Measurements from ENCODE around the gene EIF3K.
A peak's percentile ranks its signal among the peaks of the same experiment; 100 is the strongest.

EIF3K gene

GRCh38 chr19:38673030-38673429 lies 54.0 kb downstream of the EIF3K start:
- Histone ChIP-seq H3K4me3 (ENCODE audit: low read length) (no peak overlapping the region), H4K5ac (ENCODE audit: low read length) (no peak overlapping the region), H3K79me1 (ENCODE audit: low read length) (peaks cover 37% of the 10 kb centered on the region), H3K79me2 (ENCODE audit: control insufficient read depth, insufficient read depth, low read length) (peaks cover 88% of the 10 kb centered on the region), H3K23ac (ENCODE audit: low read length) (no peak overlapping the region), H3K56ac (ENCODE audit: low read length) (no peak overlapping the region), H3K18ac (ENCODE audit: low read length) (no peak overlapping the region), H3K9ac (ENCODE audit: low read length) (no peak overlapping the region), H2AK5ac (ENCODE audit: low read length) (no peak overlapping the region), H3K36me3 (ENCODE audit: control insufficient read depth, insufficient read depth, low read length) (no peaks in the 10 kb centered on the region), H3K4ac (ENCODE audit: low read depth, low read length) (no peak overlapping the region), H3K4me1 (ENCODE audit: control insufficient read depth, low read depth, low read length) (peaks cover 21% of the 10 kb centered on the region), H2BK120ac (ENCODE audit: low read depth, low read length) (no peak overlapping the region), H4K8ac (ENCODE audit: low read depth, low read length) (no peak overlapping the region), H3K27ac (ENCODE audit: low read depth, low read length) (no peak overlapping the region), H3K27me3 (ENCODE audit: insufficient read depth, low read length, poor library complexity) (no peaks in the 10 kb centered on the region), H3K4me2 (ENCODE audit: low read length) (no peak overlapping the region), H2BK5ac (ENCODE audit: low read length) (no peak overlapping the region), H2BK15ac (replicated peaks; ENCODE audit: low read depth) (no peak overlapping the region)
- no CpG with 5 or more reads among the region's 4 CpGs for WGBS (ENCODE audit: extremely low coverage, insufficient coverage, low lambda C conversion rate)
- no peak for DNase-seq

- Histone ChIP-seq H2BK5ac (ENCODE audit: low read length) (no peak overlapping the region), H3K36me3 (ENCODE audit: control insufficient read depth, insufficient read depth, low read length) (no peaks in the 10 kb centered on the region), H3K9ac (ENCODE audit: low read length) (no peak overlapping the region), H3K27ac (ENCODE audit: low read depth, low read length) (peak overlapping the region; percentile 5), H3K27me3 (ENCODE audit: insufficient read depth, low read length, poor library complexity) (no peaks in the 10 kb centered on the region), H3K56ac (ENCODE audit: low read length) (no peak overlapping the region), H3K4me1 (ENCODE audit: control insufficient read depth, low read depth, low read length) (peaks cover 16% of the 10 kb centered on the region), H3K79me2 (ENCODE audit: control insufficient read depth, insufficient read depth, low read length) (peaks cover 88% of the 10 kb centered on the region), H4K8ac (ENCODE audit: low read depth, low read length) (no peak overlapping the region), H3K4ac (ENCODE audit: low read depth, low read length) (no peak overlapping the region), H4K5ac (ENCODE audit: low read length) (no peak overlapping the region), H2AK5ac (ENCODE audit: low read length) (no peak overlapping the region), H2BK15ac (replicated peaks; ENCODE audit: low read depth) (no peak overlapping the region), H3K4me2 (ENCODE audit: low read length) (no peak overlapping the region), H3K18ac (ENCODE audit: low read length) (peak overlapping the region; percentile 41), H2BK120ac (ENCODE audit: low read depth, low read length) (no peak overlapping the region), H3K4me3 (ENCODE audit: low read length) (no peak overlapping the region), H3K79me1 (ENCODE audit: low read length) (peaks cover 42% of the 10 kb centered on the region), H3K23ac (ENCODE audit: low read length) (no peak overlapping the region)
- DNase-seq = peak; percentile 82
- no CpG with 5 or more reads among the region's 16 CpGs for WGBS (ENCODE audit: extremely low coverage, insufficient coverage, low lambda C conversion rate)
Observed at GRCh38 chr19:38674388-38675171, 55.6 kb downstream of the EIF3K start.

GRCh38 chr19:38675611-38676010 lies 56.6 kb downstream of the EIF3K start:
- Histone ChIP-seq H3K27me3 (ENCODE audit: insufficient read depth, low read length, poor library complexity) (no peaks in the 10 kb centered on the region), H3K56ac (ENCODE audit: low read length) (peak overlapping the region; percentile 18), H3K4me1 (ENCODE audit: control insufficient read depth, low read depth, low read length) (peaks cover 12% of the 10 kb centered on the region), H4K8ac (ENCODE audit: low read depth, low read length) (no peak overlapping the region), H3K79me1 (ENCODE audit: low read length) (peaks cover 40% of the 10 kb centered on the region), H3K36me3 (ENCODE audit: control insufficient read depth, insufficient read depth, low read length) (no peaks in the 10 kb centered on the region), H3K4me3 (ENCODE audit: low read length) (no peak overlapping the region), H2BK5ac (ENCODE audit: low read length) (no peak overlapping the region), H2BK120ac (ENCODE audit: low read depth, low read length) (no peak overlapping the region), H3K4me2 (ENCODE audit: low read length) (no peak overlapping the region), H2BK15ac (replicated peaks; ENCODE audit: low read depth) (no peak overlapping the region), H4K5ac (ENCODE audit: low read length) (no peak overlapping the region), H3K27ac (ENCODE audit: low read depth, low read length) (no peak overlapping the region), H3K4ac (ENCODE audit: low read depth, low read length) (no peak overlapping the region), H3K79me2 (ENCODE audit: control insufficient read depth, insufficient read depth, low read length) (peaks cover 88% of the 10 kb centered on the region), H3K23ac (ENCODE audit: low read length) (no peak overlapping the region), H2AK5ac (ENCODE audit: low read length) (no peak overlapping the region), H3K18ac (ENCODE audit: low read length) (no peak overlapping the region), H3K9ac (ENCODE audit: low read length) (no peak overlapping the region)
- no CpG with 5 or more reads among the region's 5 CpGs for WGBS (ENCODE audit: extremely low coverage, insufficient coverage, low lambda C conversion rate)
- no peak for DNase-seq

- Histone ChIP-seq H3K56ac (ENCODE audit: low read length) (no peak overlapping the region), H3K4me3 (ENCODE audit: low read length) (no peak overlapping the region), H3K23ac (ENCODE audit: low read length) (no peak overlapping the region), H3K4ac (ENCODE audit: low read depth, low read length) (no peak overlapping the region), H3K36me3 (ENCODE audit: control insufficient read depth, insufficient read depth, low read length) (no peaks in the 10 kb centered on the region), H3K79me2 (ENCODE audit: control insufficient read depth, insufficient read depth, low read length) (peaks cover 86% of the 10 kb centered on the region), H3K79me1 (ENCODE audit: low read length) (peaks cover 41% of the 10 kb centered on the region), H4K8ac (ENCODE audit: low read depth, low read length) (no peak overlapping the region), H2BK15ac (replicated peaks; ENCODE audit: low read depth) (no peak overlapping the region), H3K27me3 (ENCODE audit: insufficient read depth, low read length, poor library complexity) (no peaks in the 10 kb centered on the region), H2AK5ac (ENCODE audit: low read length) (no peak overlapping the region), H3K18ac (ENCODE audit: low read length) (no peak overlapping the region), H2BK5ac (ENCODE audit: low read length) (no peak overlapping the region), H3K9ac (ENCODE audit: low read length) (no peak overlapping the region), H3K4me2 (ENCODE audit: low read length) (no peak overlapping the region), H2BK120ac (ENCODE audit: low read depth, low read length) (no peak overlapping the region), H3K4me1 (ENCODE audit: control insufficient read depth, low read depth, low read length) (peaks cover 7% of the 10 kb centered on the region), H4K5ac (ENCODE audit: low read length) (no peak overlapping the region), H3K27ac (ENCODE audit: low read depth, low read length) (no peak overlapping the region)
- WGBS (ENCODE audit: extremely low coverage, insufficient coverage, low lambda C conversion rate) = no CpG with 5 or more reads among the region's 13 CpGs
- no peak for DNase-seq
Observed at GRCh38 chr19:38676023-38676877, 57.3 kb downstream of the EIF3K start.

GRCh38 chr19:38676878-38677646 lies 58.1 kb downstream of the EIF3K start:
- WGBS (ENCODE audit: extremely low coverage, insufficient coverage, low lambda C conversion rate) = no CpG with 5 or more reads among the region's 11 CpGs
- no peak overlapping the region for H4K5ac ChIP-seq (ENCODE audit: low read length)
- no peak overlapping the region for H3K18ac ChIP-seq (ENCODE audit: low read length)

More at GRCh38 chr19:38676878-38677646, 58.1 kb downstream of the EIF3K start:
- Histone ChIP-seq H3K9ac (ENCODE audit: low read length) (no peak overlapping the region), H2BK120ac (ENCODE audit: low read depth, low read length) (no peak overlapping the region), H3K27ac (ENCODE audit: low read depth, low read length) (no peak overlapping the region), H3K56ac (ENCODE audit: low read length) (no peak overlapping the region), H2AK5ac (ENCODE audit: low read length) (no peak overlapping the region), H3K23ac (ENCODE audit: low read length) (no peak overlapping the region), H4K8ac (ENCODE audit: low read depth, low read length) (no peak overlapping the region), H3K4me1 (ENCODE audit: control insufficient read depth, low read depth, low read length) (no peaks in the 10 kb centered on the region), H2BK15ac (replicated peaks; ENCODE audit: low read depth) (no peak overlapping the region), H3K4me2 (ENCODE audit: low read length) (no peak overlapping the region), H2BK5ac (ENCODE audit: low read length) (no peak overlapping the region), H3K27me3 (ENCODE audit: insufficient read depth, low read length, poor library complexity) (no peaks in the 10 kb centered on the region), H3K36me3 (ENCODE audit: control insufficient read depth, insufficient read depth, low read length) (no peaks in the 10 kb centered on the region), H3K4me3 (ENCODE audit: low read length) (no peak overlapping the region), H3K79me1 (ENCODE audit: low read length) (peaks cover 39% of the 10 kb centered on the region), H3K4ac (ENCODE audit: low read depth, low read length) (no peak overlapping the region), H3K79me2 (ENCODE audit: control insufficient read depth, insufficient read depth, low read length) (peaks cover 84% of the 10 kb centered on the region)
- DNase-seq = no peak
